ENCODE measurements around the gene FBXL5.
"Not testable (repeated sequence)": the region's sequence is repeated elsewhere in the genome, so short reads cannot be mapped to it uniquely, and the experiment has no call there.

FBXL5 gene

GRCh38 chr4:15649914-15650545 is 5.1 kb downstream of the FBXL5 start:
- no peak for DNase-seq

- no peak for DNase-seq
Observed at GRCh38 chr4:15648600-15648999, 6.6 kb downstream of the FBXL5 start.

GRCh38 chr4:15638418-15638817 is 16.7 kb downstream of the FBXL5 start:
- no peak for DNase-seq

- DNase-seq, result no peak
Observed at GRCh38 chr4:15636818-15637217, 18.3 kb downstream of the FBXL5 start.

- DNase-seq, result not testable (repeated sequence)
Observed at GRCh38 chr4:15617407-15617806, 37.8 kb downstream of the FBXL5 start.

- DNase-seq, result not testable (repeated sequence)
Observed at GRCh38 chr4:15614891-15615290, 40.3 kb downstream of the FBXL5 start.

- DNase-seq, result no peak
Observed at GRCh38 chr4:15612136-15612535, 43.0 kb downstream of the FBXL5 start.

GRCh38 chr4:15610855-15611254 is 44.3 kb downstream of the FBXL5 start:
- no peak for DNase-seq

GRCh38 chr4:15605537-15605936 is 49.6 kb downstream of the FBXL5 start:
- no peak for DNase-seq

- DNase-seq, result no peak
Observed at GRCh38 chr4:15601862-15602261, 53.3 kb downstream of the FBXL5 start.

GRCh38 chr4:15600176-15600575 is 55.0 kb downstream of the FBXL5 start:
- DNase-seq, result no peak

- no peak for DNase-seq
Observed at GRCh38 chr4:15598644-15599043, 56.5 kb downstream of the FBXL5 start.

- no peak for DNase-seq
Observed at GRCh38 chr4:15592799-15593198, 62.4 kb downstream of the FBXL5 start.

GRCh38 chr4:15587649-15588048 is 67.5 kb downstream of the FBXL5 start:
- DNase-seq, result no peak

- DNase-seq, result no peak
Observed at GRCh38 chr4:15586066-15586465, 69.1 kb downstream of the FBXL5 start.

- no peak for DNase-seq
Observed at GRCh38 chr4:15585331-15585730, 69.8 kb downstream of the FBXL5 start.

- DNase-seq, result no peak
Observed at GRCh38 chr4:15584785-15585184, 70.4 kb downstream of the FBXL5 start.

GRCh38 chr4:15577508-15577907 is 77.6 kb downstream of the FBXL5 start:
- no peak for DNase-seq

GRCh38 chr4:15575966-15576365 is 79.2 kb downstream of the FBXL5 start:
- DNase-seq, result no peak

- no peak for DNase-seq
Observed at GRCh38 chr4:15569746-15570145, 85.4 kb downstream of the FBXL5 start.

GRCh38 chr4:15568821-15569220 is 86.3 kb downstream of the FBXL5 start:
- DNase-seq, result no peak

GRCh38 chr4:15563871-15564270 is 91.3 kb downstream of the FBXL5 start:
- DNase-seq, result no peak

GRCh38 chr4:15562623-15563022 is 92.5 kb downstream of the FBXL5 start:
- no peak for DNase-seq

GRCh38 chr4:15562114-15562513 is 93.0 kb downstream of the FBXL5 start:
- DNase-seq, result no peak

GRCh38 chr4:15558561-15558960 is 96.6 kb downstream of the FBXL5 start:
- DNase-seq, result no peak

All from right hindlimb (tissue), 1 donor.